Measurements from ENCODE around the gene SLC22A23.
A peak's percentile ranks its signal among the peaks of the same experiment; 100 is the strongest.
"Not testable (repeated sequence)": the region's sequence is repeated elsewhere in the genome, so short reads cannot be mapped to it uniquely, and the experiment has no call there.

The SLC22A23 gene

DNA sequence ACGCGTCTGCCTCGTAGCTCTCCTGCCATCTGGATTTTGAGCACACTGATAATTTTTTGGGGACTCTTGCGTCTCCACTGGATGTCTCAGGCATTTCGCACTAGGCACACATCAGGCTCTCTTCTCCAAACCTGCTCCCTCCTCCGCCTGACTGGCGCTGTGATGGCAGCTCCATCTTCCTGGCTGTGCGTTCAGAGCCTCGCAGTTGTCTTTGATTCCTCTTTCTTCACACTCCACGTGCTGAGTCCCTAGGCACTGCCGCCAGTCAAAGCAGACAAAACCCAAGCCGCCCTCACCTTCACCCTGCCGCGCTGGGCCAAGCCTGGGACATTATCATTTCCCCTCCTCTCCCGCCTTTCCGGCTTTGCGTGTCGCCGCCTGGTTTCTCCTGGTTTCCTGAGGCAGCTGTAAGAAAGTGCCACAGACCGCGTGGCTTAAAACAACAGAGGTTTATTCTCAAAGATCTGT, 197.3 kb downstream of the SLC22A23 start:
- DNase-seq = peak; percentile 44

DNA sequence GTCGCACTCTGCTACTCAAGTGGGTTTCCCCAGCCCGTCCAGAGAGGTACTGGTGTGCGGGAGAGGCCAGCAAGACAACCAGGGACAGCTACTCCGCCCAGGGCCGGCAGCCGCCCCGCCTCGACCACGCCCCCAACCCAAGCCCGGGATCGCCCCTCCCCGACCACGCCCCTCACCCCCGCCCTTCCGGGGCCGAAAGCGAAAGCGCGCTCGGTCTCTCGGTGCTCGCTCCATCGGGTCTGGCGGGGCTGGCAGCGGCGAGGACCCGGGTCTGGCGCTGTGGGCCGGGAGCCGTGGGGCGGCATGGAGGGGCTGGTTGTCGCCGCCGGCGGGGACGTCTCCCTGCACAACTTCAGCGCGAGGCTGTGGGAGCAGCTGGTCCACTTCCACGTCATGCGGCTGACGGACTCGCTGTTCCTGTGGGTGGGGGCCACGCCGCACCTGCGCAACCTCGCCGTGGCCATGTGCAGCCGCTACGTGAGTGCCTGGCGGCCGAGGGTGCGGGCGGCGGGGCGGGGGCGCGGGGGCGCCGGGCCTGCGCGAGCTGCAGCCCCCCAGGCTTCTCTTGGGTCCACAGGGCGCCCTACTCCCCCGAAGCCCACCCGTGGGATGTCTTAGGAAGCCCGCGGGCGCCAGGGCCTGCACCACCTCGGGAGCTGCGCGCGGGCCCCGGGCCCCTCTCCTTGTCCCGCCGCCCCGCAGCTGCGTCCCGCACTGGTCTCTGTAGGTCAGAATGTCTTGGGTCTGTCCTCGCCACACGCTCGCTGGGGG, 197.9 kb downstream of the SLC22A23 start, which contains the start of gene PSMG4:
TSS of gene PSMG4 (plus strand) at position 228 of the 771 bp plus-strand sequence. CDS start at position 304, 76 bp downstream.
- peak; percentile 89 for DNase-seq

DNA sequence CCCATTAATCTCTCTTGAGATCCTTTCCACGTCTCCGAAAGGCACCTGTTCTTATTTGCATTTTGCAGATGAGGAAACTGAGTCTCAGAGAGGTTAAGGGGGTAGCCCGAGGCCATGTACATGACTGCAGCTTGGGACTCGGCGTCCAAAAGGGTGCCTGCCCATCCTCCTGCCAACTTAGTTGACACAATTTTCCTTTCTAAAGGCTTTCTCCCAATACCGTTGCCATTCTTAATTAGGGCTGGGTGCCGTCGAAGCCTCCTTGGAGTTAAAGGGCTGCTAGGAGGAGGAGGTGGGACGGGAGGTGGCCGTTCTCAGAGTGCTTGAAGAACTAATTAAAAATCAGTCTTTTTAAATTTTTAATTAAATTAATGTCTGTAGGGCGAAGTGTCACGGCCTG, 198.6 kb downstream of the SLC22A23 start:
- no peak for DNase-seq

DNA sequence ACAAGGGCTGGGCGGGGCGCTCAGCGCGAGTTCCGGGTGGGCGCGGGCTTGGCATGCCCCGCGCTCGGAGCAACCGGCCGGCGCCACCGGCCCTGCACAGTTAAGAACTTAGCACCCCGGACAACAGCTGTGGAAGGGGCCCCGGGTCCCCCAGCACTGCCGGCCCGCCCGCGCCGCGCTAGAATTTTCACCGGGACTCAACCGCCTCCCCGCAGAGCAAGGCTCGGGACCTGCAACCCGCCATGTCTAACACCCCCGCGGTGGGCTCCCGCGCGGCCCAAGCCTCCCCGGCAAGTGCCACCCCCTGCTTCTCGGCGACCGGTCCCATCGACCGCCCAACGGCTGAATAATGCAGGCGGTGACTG, 203.3 kb downstream of the SLC22A23 start:
- DNase-seq = no peak

DNA sequence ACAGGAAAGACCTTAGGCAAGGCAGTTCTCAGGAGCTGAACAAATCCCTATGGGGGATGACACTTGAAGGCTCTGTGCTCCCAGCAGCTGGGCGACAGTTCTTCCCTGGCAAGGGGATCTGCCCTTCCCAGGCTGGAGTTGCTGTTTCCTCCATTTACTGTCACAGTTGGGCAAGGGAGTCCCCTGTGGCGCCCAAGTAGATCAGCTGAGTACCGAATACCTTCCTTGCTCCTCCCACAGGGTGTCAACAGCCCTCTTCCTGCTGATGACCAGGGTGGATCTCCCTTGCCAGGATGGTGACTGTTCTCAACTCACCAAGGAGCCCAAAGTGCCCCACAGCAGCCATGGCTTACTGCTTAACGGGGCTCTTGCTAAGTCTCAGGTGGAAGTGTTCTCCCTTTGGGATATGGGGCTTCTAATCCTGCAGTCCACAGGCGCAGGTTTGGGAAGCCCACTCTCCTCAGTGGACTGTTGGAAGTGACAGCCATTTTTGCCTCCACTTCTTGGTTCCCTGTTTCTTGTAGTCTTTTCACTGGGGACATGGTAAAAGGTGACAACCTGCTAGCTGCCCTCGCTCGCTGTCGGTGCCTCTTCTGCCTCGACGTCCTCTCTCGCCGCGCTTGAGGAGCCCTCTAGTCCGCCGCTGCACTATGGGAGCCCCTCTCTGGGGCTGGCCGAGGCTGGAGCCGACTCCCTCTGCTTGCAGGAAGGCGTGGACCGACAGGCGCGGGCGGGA, 203.8 kb downstream of the SLC22A23 start:
- DNase-seq = no peak

DNA sequence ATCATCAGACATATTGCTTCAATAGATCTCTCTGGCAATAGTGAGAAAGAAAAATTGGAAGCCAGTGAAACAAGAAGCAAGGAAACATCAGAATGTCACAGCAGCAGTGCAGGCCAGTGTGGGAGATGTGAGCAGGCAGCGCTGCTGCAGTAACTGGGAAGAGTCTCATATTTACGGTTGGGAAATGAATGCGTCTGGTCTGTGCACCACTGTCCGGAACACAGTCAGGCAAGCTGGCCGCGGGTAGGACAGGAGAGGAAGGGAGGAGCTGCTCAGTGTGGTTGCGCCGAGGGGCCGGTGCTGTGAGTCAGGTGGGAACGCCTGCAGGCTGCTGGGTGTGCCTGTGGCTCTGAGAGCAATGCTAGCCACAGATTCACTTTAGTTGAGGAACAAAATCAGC, 204.5 kb downstream of the SLC22A23 start:
- DNase-seq = no peak

DNA sequence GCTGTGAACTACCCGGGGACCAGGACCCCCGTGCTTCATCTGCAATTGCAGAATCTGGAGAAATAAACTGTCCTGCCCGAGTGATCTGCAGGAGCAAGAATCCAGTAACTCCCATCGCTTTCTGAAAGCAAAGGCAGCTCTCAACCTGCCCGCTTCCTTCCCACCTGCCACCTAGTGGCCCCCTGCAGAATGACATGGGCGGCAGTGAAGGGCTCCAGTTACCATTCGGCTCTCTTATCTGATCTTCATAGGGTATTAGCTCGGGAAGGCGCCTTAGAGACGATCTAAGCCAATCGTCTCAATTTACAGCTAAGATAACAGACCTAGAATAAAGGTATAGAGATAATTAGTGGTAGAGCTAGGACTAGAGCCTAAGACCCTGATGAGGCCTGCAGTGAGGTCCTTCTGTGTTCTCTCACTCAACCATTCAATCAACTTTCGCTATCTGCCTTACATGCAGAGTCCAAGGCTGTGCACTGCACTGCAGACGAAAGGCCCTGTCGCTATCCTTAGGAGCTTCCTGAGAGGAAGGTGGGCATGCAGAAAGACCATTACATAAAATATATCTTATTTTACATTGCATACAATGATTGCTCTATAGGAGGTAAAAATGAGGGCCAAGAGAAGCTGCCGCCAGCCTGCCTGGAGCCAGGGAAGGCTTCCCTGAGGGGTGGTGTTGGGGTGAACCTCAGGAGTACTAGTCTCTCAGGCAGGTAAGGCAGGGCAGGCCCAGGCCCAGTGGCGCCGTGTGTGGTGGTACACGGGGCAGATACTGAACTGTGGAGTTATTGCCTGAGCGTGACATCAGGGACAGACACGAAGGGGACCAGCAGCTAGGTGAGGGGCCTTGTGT, 205.2 kb downstream of the SLC22A23 start:
- DNase-seq = peak; percentile 56

DNA sequence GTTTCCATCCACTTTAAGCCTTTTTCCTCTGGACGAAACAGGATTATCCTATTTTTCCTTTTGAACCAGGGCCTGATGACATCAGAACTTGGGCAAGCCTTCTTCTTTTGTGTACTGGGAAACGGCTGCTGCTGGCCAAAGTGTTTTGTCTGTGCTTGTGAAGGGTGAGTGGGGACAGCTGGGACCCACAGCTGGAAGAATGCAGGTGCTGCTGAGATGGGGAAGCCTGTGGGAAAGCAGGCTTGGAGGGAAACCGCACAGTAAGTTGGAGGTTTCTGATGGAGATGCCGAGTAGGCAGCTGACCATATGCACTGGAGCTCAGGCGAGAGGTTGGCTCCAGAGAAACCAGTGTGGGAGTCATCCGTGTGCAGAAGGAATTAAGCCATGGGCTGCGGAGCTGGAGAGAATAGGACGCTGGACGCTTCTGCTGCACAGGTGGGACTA, 206.6 kb downstream of the SLC22A23 start:
- no peak for DNase-seq

DNA sequence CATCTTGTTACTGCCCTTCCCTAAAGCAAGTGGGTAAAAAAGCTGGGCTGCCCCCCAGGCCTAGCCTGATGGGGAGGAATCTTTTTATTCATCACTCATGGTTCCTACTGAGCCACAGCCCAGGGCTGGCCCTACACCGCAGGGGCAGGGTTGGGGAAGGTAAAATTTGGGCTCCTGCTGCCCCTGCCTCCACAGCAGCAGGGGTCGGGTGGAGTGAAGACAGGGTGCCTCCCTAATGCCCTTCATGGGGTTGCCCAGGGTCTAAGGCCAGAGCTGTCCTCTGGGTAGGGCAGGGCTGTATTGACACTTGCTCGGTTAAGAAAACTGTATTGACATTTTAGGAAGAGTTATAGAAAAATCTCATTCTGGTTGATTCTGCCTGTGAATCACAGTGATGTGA, 207.0 kb downstream of the SLC22A23 start:
- no peak for DNase-seq

DNA sequence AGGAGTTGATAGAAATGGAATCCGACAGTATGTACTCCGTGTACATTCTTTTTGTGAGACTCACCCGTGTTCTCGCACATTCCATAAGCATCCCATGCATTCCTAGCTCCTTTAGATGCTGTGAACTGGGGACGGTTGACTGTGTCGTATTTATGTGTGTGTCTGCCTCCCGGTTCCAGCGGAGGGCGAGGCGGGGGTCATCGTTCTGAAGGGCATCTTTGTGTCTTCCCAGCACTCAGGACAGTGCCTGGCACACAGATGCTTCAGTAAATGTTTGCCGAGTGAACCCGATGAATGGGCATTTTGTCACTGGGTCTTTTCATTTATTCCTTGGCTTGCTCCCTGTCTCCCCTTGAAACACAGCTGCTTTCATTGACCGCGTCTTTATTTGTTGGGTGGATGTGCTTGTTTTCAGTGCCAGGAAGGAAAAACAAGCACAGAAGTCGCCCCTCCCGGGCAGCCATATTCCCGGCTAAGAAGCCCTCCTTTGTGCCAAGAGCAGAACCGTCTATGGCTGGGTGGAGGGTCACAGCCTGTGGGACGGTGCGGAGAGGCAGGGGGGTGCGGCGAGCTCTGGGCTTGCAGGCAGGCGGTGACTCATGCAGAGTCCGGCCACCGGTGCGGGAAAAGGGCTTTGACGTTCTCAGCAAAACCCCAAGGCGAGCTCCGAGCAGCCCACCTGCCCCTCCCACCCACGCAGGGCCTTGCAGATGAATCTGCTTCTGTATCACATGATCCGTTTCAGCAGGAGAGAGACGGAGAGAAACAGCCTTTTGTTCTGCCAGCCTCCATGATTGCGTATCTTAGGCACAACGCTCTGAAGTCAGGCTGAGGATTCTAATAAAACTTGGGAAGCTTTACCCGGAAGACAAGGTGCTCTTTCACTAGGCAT, 209.3 kb downstream of the SLC22A23 start:
- no peak for DNase-seq

DNA sequence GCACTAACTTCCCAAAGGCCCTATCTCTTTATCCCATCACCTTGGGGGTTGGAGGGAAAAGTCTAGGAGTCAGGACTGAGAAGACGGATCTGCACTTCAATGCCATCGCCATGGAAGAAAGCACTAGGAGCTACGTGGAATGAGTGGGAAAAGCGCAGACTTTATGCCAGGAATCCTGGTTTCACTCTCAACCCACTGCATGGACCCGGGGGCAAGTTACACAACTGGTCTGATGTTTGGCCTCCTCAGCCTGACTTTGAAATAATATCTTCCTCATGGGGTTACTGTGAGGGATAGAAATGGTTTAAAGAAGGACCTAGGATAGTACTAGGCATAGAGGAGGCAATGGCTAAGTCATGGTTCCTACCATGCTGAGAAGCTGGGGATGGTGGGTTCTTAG, 211.6 kb downstream of the SLC22A23 start:
- no peak for DNase-seq

DNA sequence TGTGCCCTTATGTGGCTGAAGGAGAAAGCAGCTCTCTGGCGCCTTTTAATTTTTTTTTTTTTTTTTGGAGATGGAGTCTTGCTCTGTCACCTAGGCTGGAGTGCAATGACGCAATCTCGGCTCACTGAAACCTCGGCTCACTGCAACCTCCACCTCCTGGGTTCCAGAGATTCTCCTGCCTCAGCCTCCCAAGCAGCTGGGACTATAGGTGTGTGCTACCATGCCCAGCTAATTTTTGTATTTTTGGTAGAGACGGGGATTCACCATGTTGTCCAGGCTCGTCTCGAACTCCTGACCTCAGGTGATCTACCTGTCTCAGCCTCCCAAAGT, 212.1 kb downstream of the SLC22A23 start:
- not testable (repeated sequence) for DNase-seq

DNA sequence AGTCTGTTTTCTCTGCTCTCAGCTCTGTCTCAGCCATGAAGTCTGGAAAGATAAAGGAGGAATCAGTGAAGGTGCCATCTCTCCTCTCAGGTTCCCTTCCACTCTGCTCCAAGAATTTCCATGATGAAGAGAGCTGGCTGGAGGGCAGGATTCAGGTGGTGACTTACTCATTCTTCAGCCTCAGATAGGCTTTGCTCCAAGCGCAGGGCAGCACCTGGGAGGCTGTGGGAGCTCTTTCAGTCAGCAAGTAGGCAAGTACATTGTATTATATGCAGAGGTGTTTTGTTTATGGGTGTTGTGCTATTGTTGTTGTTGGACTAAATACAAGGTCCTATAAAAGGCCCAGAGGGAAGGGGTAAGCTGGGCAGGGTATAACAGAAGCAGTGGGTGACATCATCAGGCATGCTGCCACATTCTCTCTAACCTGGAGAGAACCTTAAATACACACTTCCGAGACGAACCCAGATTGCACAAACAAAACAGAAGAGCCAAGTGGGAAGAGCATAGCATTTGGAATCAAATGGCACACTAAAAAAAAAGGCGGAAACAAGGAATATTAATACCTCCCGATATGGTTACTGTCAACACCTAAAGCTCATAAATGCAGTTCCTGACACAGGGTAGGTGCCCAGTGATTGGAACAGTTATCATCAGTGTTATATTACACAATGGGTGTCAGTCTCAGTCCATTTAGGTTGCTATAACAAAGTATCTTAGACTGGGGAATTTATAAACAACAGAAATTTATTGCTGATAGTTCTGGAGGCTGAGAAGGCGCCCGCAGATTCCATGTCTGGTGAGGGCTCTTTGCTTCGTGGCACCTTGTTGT, 212.6 kb downstream of the SLC22A23 start:
- no peak for DNase-seq

DNA sequence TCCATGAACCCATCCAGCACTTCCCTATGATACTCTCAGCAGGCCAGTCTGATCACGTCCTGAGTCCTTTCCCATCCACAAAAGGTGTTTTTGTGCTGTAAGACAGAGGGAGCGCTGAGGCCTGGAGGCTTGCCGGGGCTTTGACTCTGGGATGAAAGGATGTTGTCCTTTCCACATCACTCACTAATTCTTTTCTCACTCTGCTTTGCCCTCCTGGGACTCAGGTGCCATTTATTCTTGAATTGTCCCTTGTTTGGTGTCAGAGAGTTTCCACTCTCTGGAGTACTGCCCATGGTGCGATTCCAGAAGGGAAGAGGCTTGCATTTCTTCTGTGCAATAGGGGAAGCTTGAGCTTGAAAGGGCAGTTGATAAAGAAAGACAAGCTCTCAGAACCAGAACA, 214.1 kb downstream of the SLC22A23 start:
- no peak for DNase-seq

DNA sequence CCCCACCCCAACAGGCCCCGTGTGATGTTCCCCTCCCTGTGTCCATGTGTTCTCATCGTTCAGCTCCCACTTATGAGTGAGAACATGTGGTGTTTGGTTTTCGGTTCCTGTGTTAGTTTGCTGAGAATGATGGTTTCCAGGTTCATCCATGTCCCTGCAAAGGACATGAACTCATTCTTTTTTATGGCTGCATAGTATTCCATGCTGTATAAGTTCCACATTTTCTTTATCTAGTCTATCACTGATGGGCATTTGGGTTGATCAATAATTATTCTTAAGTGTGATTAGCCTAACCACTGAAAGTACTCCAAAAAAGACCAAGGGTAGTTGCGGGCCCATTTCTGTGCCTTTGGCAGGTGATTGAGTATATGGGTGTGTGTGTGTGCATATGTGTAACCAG, 215.1 kb downstream of the SLC22A23 start:
- DNase-seq = not testable (repeated sequence)

DNA sequence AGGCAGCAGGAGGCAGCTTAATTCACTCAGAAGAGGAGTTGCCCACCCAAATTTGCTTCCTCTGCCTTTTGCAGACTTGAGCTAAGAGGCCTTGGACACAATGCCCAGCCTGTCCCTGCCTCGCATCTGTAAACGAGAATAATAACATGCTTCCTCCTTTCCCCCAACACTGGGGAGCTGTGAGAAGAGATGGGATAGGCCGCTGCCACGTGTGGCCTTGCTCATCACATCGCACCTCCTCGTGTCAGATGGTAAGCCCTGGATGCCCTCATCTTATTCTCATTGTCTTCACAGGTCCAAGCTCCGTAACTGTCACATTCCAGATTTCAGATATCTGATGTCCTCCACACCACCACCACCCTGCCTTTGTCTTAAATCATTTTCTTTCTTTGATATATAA, 216.3 kb downstream of the SLC22A23 start:
- no peak for DNase-seq

DNA sequence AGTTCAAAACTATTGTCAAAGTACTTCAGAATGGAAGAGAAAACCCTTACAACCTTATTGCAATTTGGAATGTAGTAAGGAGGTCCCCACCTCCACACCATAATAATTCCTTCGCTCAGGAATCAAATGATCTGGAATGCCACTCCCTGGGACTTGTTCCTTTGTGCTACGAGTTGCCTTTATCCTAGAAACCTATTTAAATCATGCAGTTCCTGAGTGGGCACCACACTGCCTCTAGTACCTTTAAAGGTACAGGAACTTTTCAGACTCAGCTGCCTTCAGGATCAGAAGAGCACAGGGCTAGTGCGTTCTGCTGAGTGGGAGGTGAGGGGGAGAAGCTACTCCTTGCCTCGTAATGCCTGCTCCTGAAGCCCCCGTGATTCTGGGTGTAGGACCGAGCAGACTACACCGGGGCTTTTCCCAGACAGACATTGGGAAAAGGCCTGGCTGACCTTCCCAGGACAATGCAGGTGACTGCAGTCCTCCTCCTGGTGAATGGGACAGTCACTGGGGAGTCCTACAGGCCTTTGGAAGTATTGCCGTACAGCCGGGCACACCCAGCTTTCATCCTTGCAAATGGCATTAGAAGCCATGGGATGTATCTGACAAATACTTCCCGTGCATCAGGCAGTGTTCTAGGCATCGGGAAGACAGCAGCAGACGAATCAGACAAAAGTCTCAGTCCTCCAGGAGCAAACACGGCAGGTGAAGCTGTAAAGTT, 217.6 kb downstream of the SLC22A23 start:
- DNase-seq = no peak

DNA sequence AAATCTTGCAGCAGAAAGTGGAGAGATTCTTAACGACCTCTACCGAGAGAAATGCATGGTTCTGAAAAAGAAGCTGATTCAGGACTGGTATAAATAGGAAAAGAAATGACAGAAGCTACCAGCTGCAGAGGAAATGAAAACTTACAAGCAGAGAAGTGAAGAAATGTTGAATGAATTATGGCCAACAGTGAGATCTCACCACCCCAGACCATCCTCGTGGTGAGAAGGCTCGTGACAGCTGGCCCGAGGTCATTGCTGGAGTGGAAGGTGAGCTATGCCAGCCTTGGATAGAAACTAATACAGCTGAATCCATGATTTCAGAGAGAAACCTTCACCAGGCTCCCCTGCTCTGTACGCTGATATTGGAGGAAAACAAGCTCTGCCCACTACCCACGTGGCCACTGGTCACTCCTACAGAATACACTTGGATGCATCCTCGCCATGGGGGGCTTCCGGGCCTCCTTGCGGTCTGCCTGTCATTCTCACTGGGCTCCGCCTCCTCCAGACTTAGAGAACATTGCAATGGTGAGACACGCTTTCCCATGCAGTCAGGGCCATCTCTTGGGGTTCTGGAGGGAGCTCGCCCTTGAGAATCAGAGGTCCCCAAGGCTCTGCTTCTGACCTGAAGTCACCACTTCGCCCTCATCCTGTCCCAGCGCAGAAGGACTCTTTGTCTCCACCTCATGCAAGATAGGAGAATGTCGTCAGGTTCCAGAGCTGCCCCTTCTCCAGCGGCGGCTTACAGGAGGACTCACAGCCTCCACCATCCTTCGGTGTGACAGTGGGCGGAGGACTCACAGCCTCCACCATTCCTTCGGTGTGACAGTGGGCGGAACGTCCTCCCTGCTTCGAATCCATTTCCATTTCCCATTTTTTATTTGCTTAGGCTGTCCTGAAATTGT, 218.8 kb downstream of the SLC22A23 start:
- DNase-seq = no peak

DNA sequence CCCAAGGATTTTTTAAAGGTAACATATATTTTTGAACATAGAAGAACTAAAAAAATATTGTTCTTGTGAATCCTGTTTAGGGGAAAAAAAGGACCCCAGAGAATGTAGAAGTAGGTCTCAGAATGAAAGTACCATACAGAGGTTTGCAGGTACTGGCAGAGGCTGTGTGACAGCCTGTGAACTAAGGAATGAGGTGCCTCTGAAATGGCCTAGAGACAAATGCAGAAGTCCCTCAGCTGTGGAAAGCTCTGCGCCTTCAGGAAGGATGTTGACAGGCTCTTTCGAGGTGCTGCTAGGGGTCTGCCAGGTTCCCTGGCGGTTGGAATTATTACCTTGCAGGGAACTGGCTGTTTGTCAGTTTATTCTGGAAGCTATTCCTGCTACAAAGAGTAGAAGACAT, 220.8 kb downstream of the SLC22A23 start:
- no peak for DNase-seq

DNA sequence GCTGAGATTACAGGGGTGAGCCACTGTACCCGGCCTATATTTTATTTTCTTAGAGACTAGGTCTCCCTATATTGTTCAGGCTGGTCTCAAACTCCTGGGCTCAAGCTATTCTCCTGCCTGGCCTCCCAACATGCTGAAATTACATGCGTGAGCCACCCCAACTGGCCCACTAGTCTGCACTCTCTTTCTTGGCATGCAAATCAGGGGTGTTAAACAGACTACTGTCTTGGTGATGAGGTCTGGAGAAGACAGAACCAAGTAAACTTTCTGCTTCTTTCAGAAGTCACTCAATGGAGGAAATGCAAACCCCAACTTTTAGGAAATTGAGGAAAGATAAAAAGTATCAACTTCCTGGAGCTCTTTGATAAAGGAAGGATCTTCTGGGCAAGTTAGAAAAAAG, 221.4 kb downstream of the SLC22A23 start:
- no peak for DNase-seq

All from NCI-H2171 (cell line).